Measurements from ENCODE around the gene SETD6.
"Not testable (repeated sequence)": the region's sequence is repeated elsewhere in the genome, so short reads cannot be mapped to it uniquely, and the experiment has no call there.

SETD6 gene

GRCh38 chr16:58537124-58537906, 22.0 kb downstream of the SETD6 start:
- no peak for DNase-seq (ENCODE audit: low read depth, low spot score)
- H3K27ac ChIP-seq, result no peak overlapping the region
- no peaks in the 10 kb centered on the region for H3K9me3 ChIP-seq (ENCODE audit: low read depth, low read length)
- no peak overlapping the region for H3K9ac ChIP-seq (ENCODE audit: insufficient read length)
- TF ChIP-seq POLR2AphosphoS5 (IDR thresholded peaks at IDR 0.05; ENCODE audit: borderline replicate concordance, low read depth, low read length) (no peak), EZH2 (IDR thresholded peaks at IDR 0.05) (no peak), FOXP2 (optimal IDR thresholded peaks at IDR 0.05; ENCODE audit: control extremely low read depth, extremely low read length, insufficient read depth) (no peak)
- peaks cover 83% of the 10 kb centered on the region for H3K36me3 ChIP-seq (ENCODE audit: insufficient read depth, low read length)
- H3K4me3 ChIP-seq, result no peak overlapping the region

DNA sequence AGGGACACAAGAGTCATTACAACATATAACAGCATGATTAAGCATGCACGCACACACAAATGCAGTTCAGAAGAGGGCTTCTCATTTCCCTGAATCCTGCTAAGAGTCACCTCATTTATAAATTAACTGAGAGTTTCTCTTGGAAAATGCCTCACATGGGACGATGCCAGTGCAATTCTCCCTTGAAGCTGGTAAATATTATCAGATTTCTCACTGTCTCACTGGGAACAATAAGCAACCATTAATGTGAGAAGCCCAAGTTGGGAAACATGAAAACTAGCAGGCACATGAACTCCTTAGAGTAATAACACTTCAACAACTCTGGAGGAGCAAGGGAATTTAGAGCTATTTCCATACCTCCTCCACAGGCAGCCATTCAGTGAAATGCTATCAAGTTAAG, 26.4 kb downstream of the SETD6 start:
- Histone ChIP-seq H3K9ac (ENCODE audit: insufficient read length) (no peak overlapping the region), H3K9me3 (ENCODE audit: low read depth, low read length) (no peaks in the 10 kb centered on the region), H3K4me3 (no peak overlapping the region), H3K36me3 (ENCODE audit: insufficient read depth, low read length) (peaks cover 93% of the 10 kb centered on the region), H3K27ac (no peak overlapping the region)
- TF ChIP-seq EZH2 (IDR thresholded peaks at IDR 0.05), result no peak
- no peak for TF ChIP-seq FOXP2 (optimal IDR thresholded peaks at IDR 0.05; ENCODE audit: control extremely low read depth, extremely low read length, insufficient read depth)
- no peak for TF ChIP-seq POLR2AphosphoS5 (IDR thresholded peaks at IDR 0.05; ENCODE audit: borderline replicate concordance, low read depth, low read length)
- no peak for DNase-seq (ENCODE audit: low read depth, low spot score)

DNA sequence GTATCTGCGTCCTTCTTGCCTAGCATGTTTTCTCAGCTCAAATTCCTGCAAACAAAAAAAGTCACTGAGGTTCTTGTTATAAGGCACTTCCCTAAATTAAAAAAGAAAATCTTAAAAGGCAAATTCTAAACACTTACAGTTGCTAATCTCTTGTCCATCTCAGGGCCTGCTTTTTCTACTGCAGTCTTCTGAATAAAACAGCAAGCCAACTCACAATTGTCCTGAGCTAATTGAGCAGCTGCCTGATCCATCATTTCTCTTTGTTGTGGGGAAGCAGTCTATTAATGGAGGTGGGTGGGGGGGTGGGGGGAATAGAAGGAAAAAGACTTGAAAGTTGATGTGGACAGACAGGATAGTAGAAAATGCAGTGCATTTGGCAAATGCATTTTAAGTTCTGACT, 27.0 kb downstream of the SETD6 start:
- Histone ChIP-seq H3K9ac (ENCODE audit: insufficient read length) (no peak overlapping the region), H3K27ac (no peak overlapping the region), H3K36me3 (ENCODE audit: insufficient read depth, low read length) (peaks cover 93% of the 10 kb centered on the region), H3K9me3 (ENCODE audit: low read depth, low read length) (no peaks in the 10 kb centered on the region), H3K4me3 (no peak overlapping the region)
- TF ChIP-seq EZH2 (IDR thresholded peaks at IDR 0.05) (no peak), FOXP2 (optimal IDR thresholded peaks at IDR 0.05; ENCODE audit: control extremely low read depth, extremely low read length, insufficient read depth) (no peak), POLR2AphosphoS5 (IDR thresholded peaks at IDR 0.05; ENCODE audit: borderline replicate concordance, low read depth, low read length) (no peak)
- DNase-seq (ENCODE audit: low read depth, low spot score), result no peak

GRCh38 chr16:58543685-58544084, 28.4 kb downstream of the SETD6 start:
- no peaks in the 10 kb centered on the region for H3K9me3 ChIP-seq (ENCODE audit: low read depth, low read length)
- H3K4me3 ChIP-seq, result no peak overlapping the region
- H3K27ac ChIP-seq, result no peak overlapping the region
- peaks cover 93% of the 10 kb centered on the region for H3K36me3 ChIP-seq (ENCODE audit: insufficient read depth, low read length)
- no peak for DNase-seq (ENCODE audit: low read depth, low spot score)
- TF ChIP-seq EZH2 (IDR thresholded peaks at IDR 0.05) (no peak), POLR2AphosphoS5 (IDR thresholded peaks at IDR 0.05; ENCODE audit: borderline replicate concordance, low read depth, low read length) (no peak)
- no peak overlapping the region for H3K9ac ChIP-seq (ENCODE audit: insufficient read length)

GRCh38 chr16:58548378-58548777, 33.1 kb downstream of the SETD6 start:
- no peak for TF ChIP-seq FOXP2 (optimal IDR thresholded peaks at IDR 0.05; ENCODE audit: control extremely low read depth, extremely low read length, insufficient read depth)
- no peak for TF ChIP-seq POLR2AphosphoS5 (IDR thresholded peaks at IDR 0.05; ENCODE audit: borderline replicate concordance, low read depth, low read length)
- no peak for TF ChIP-seq EZH2 (IDR thresholded peaks at IDR 0.05)
- DNase-seq (ENCODE audit: low read depth, low spot score), result no peak
- Histone ChIP-seq H3K27ac (no peak overlapping the region), H3K9ac (ENCODE audit: insufficient read length) (no peak overlapping the region), H3K4me3 (no peak overlapping the region), H3K9me3 (ENCODE audit: low read depth, low read length) (no peaks in the 10 kb centered on the region), H3K36me3 (ENCODE audit: insufficient read depth, low read length) (peaks cover 89% of the 10 kb centered on the region)

DNA sequence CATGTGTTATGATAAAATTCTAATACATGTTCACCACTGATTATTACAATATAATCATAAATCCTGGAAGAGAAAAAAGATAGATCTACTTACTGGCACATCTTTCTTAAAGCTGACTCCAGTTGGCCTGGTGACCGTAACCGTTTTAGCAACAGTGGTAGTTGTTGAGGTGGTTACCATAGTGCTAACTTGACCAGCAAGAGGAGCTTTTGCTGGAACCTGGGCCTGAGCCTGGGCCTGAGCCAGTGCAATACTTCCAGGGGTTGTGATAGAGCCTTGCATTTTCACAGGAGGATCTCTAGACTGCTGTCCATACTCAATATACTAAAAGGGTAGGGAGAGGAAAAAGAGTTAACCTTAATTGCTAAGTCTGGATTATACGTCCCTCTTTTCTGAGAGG, 36.2 kb downstream of the SETD6 start:
- no peak for TF ChIP-seq POLR2AphosphoS5 (IDR thresholded peaks at IDR 0.05; ENCODE audit: borderline replicate concordance, low read depth, low read length)
- TF ChIP-seq EZH2 (IDR thresholded peaks at IDR 0.05), result no peak
- no peak for TF ChIP-seq FOXP2 (optimal IDR thresholded peaks at IDR 0.05; ENCODE audit: control extremely low read depth, extremely low read length, insufficient read depth)

GRCh38 chr16:58556678-58557077, 41.4 kb downstream of the SETD6 start:
- Histone ChIP-seq H3K36me3 (ENCODE audit: insufficient read depth, low read length) (peaks cover 72% of the 10 kb centered on the region), H3K9me3 (ENCODE audit: low read depth, low read length) (no peaks in the 10 kb centered on the region), H3K4me3 (no peak overlapping the region), H3K27ac (no peak overlapping the region), H3K9ac (ENCODE audit: insufficient read length) (no peak overlapping the region)
- TF ChIP-seq EZH2 (IDR thresholded peaks at IDR 0.05) (no peak), POLR2AphosphoS5 (IDR thresholded peaks at IDR 0.05; ENCODE audit: borderline replicate concordance, low read depth, low read length) (no peak), FOXP2 (optimal IDR thresholded peaks at IDR 0.05; ENCODE audit: control extremely low read depth, extremely low read length, insufficient read depth) (no peak)
- DNase-seq (ENCODE audit: low read depth, low spot score), result no peak

More for the DNA sequence above, 36.2 kb downstream of the SETD6 start:
- no peak for DNase-seq (ENCODE audit: low read depth, low spot score)
- Histone ChIP-seq H3K9ac (ENCODE audit: insufficient read length) (no peak overlapping the region), H3K9me3 (ENCODE audit: low read depth, low read length) (no peaks in the 10 kb centered on the region), H3K4me3 (no peak overlapping the region), H3K36me3 (ENCODE audit: insufficient read depth, low read length) (peaks cover 86% of the 10 kb centered on the region), H3K27ac (no peak overlapping the region)

GRCh38 chr16:58563235-58563634, 47.9 kb downstream of the SETD6 start:
- TF ChIP-seq POLR2AphosphoS5 (IDR thresholded peaks at IDR 0.05; ENCODE audit: borderline replicate concordance, low read depth, low read length) (no peak), FOXP2 (optimal IDR thresholded peaks at IDR 0.05; ENCODE audit: control extremely low read depth, extremely low read length, insufficient read depth) (no peak), EZH2 (IDR thresholded peaks at IDR 0.05) (no peak)
- no peak for DNase-seq (ENCODE audit: low read depth, low spot score)
- H3K9ac ChIP-seq (ENCODE audit: insufficient read length), result no peak overlapping the region
- H3K4me3 ChIP-seq, result no peak overlapping the region
- no peaks in the 10 kb centered on the region for H3K9me3 ChIP-seq (ENCODE audit: low read depth, low read length)
- peaks cover 47% of the 10 kb centered on the region for H3K36me3 ChIP-seq (ENCODE audit: insufficient read depth, low read length)
- H3K27ac ChIP-seq, result no peak overlapping the region

DNA sequence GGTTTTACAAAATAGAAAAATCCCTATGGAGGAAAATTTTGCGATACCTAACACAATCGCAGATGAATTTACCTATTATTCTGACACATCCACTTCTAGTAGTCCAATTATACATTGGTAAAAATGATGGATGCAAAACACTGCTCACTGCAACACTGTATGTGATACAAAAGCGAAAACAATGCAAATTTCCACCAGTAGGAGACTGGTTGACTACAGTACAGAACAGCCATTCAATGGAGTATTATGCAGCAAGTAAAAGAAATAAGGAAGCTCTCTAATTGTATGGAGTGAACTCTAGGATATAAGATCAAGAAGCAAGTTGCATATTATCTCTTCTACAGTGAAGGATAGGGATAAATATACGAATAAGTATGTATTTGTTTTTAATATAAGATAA, 48.5 kb downstream of the SETD6 start:
- no peaks in the 10 kb centered on the region for H3K9me3 ChIP-seq (ENCODE audit: low read depth, low read length)
- no peak for TF ChIP-seq EZH2 (IDR thresholded peaks at IDR 0.05)
- TF ChIP-seq POLR2AphosphoS5 (IDR thresholded peaks at IDR 0.05; ENCODE audit: borderline replicate concordance, low read depth, low read length), result no peak
- no peak for TF ChIP-seq FOXP2 (optimal IDR thresholded peaks at IDR 0.05; ENCODE audit: control extremely low read depth, extremely low read length, insufficient read depth)
- H3K4me3 ChIP-seq, result no peak overlapping the region
- DNase-seq (ENCODE audit: low read depth, low spot score), result no peak
- no peak overlapping the region for H3K27ac ChIP-seq
- peaks cover 44% of the 10 kb centered on the region for H3K36me3 ChIP-seq (ENCODE audit: insufficient read depth, low read length)
- H3K9ac ChIP-seq (ENCODE audit: insufficient read length), result no peak overlapping the region

- peaks cover 48% of the 10 kb centered on the region; the same call in 1 of the 2 replicates for H3K36me3 ChIP-seq (ENCODE audit: insufficient read depth, low read length)
- not testable (repeated sequence) for H3K9me3 ChIP-seq (ENCODE audit: low read depth, low read length)
Observed at GRCh38 chr16:58565697-58566096, 50.4 kb downstream of the SETD6 start.

More at GRCh38 chr16:58565697-58566096, 50.4 kb downstream of the SETD6 start:
- not testable (repeated sequence) for DNase-seq (ENCODE audit: low read depth, low spot score); H3K9ac ChIP-seq (ENCODE audit: insufficient read length); H3K27ac ChIP-seq; H3K4me3 ChIP-seq
